Heart right ventricle (tissue), 16 donors: Measurements from ENCODE around the gene RSPH3. TPM values are rescaled to one million over a fixed set of nuclear protein-coding genes. Genes with fewer than 3 reads are reported as not detected.

Experiments
- ATAC-seq, 8 donors: fragments of 200-7000 bp; cut with Tn5 transposase; one replicate each; pipeline ENCODE4 v1.9.1; 2020; ENCODE audit warnings: mild to moderate bottlenecking in 8 of 8, moderate library complexity in 8 of 8, moderate number of reproducible peaks in 1 of 8
- DNase-seq, 2 donors: peaks; one replicate each; pipeline ENCODE4 v3.0.0-alpha.2; 2020
- H3K27ac ChIP-seq, 10 donors: fragments of 200-600 bp; sonication (generic) in 2 of 10; one replicate each; pipeline versions ENCODE4 v1.5.0 to v1.8.0; 2020 to 2022; ENCODE audit warnings: mild to moderate bottlenecking in 3 of 10
- H3K27me3 ChIP-seq, 7 donors: fragments of 200-600 bp; one replicate each; pipeline ENCODE4 v1.8.0; 2021 to 2022; ENCODE audit warnings: mild to moderate bottlenecking in 2 of 7
- H3K36me3 ChIP-seq, 9 donors: fragments of 200-600 bp; sonication (generic) in 1 of 9; one replicate each; pipeline versions ENCODE4 v1.5.0 to v1.8.0; 2020 to 2022; ENCODE audit warnings: mild to moderate bottlenecking in 2 of 9
- H3K4me1 ChIP-seq, 9 donors: fragments of 200-600 bp; sonication (generic) in 1 of 9; one replicate each; pipeline versions ENCODE4 v1.5.0 to v1.8.0; 2020 to 2022; ENCODE audit warnings: mild to moderate bottlenecking in 4 of 9
- H3K4me3 ChIP-seq, 10 donors: fragments of 200-600 bp; sonication (generic) in 2 of 10; one replicate each; pipeline versions ENCODE4 v1.5.0 to v1.8.0; 2020 to 2022; ENCODE audit warnings: mild to moderate bottlenecking in 7 of 10, moderate library complexity in 2 of 10
- H3K9me3 ChIP-seq, 11 donors: fragments of 200-600 bp in 10 of 11; sonication (generic) in 2 of 11; one replicate each; pipeline versions ENCODE4 v1.5.0 to v1.8.0; 2013 to 2022; ENCODE audit warnings: mild to moderate bottlenecking in 2 of 11, control low read depth in 1 of 11, moderate library complexity in 1 of 11
- CTCF ChIP-seq, 9 donors: fragments of 200-600 bp; sonication (generic) in 2 of 9; IDR thresholded peaks; one replicate each; pipeline versions ENCODE4 v1.5.0 to v1.8.0; 2021 to 2022; ENCODE audit warnings: antibody characterized with exemption in 9 of 9, mild to moderate bottlenecking in 5 of 9, moderate library complexity in 1 of 9
- WGBS, 2 donors: extraction: QIAGEN DNeasy Blood & Tissue Kit; methylation state at CpG; one replicate each; pipeline ENCODE4 v1.1.7; 2013; ENCODE audit warnings: inconsistent platforms in 1 of 2; 5-methylcytosine and 5-hydroxymethylcytosine counted together
- intact Hi-C, 10 donors: fragments of 100-400 bp; cut with DNase I; formaldehyde crosslinking; loops; one replicate each; pipeline versions ENCODE4 v1.11.1 to v1.14.2; 2022
- polyA plus RNA-seq, 2 donors: library from polyadenylated mRNA; stranded (reverse); fragments of 200-250 nt; gene quantifications; one replicate each; pipeline ENCODE4 v1.2.3, GENCODE V29; 2013
- total RNA-seq, 10 donors: library from RNA; stranded (reverse); fragmentation: NEBNext Ultra II Directional in 3 of 10; extraction: Animal tissue kit (Norgen Biotek cat#: 25700) in 3 of 10; gene quantifications; one replicate each; pipeline versions ENCODE4 v1.2.1 to v1.2.4, GENCODE V29; 2021 to 2023
- donor health status: Arrhythmogenic right ventricular cardiomyopathy.
- donor health status: ischemic (EF 13 %, LVEDD 7.1; RV severe dilation, severe dysfunction).
- donor health status: healthy with polysubstance abuse.
- donor health status: DM: no; HTN: yes; CAD: no.
- donor health status: DM: no; HTN: no; CAD: no.
- donor health status: ischemic (EF 25% LVEDD 6.9; RV normal size, moderate dysfunction).
- donor health status: ischemic (EF 25% LVEDD 5.7; RV mildly dilated, moderate dysfunction).
- donor health status: healthy.
- donor health status: DM: yes; HTN: yes; CAD: no.
- donor health status: Ischemic cardiomyopathy.
- donor health status: ischemic (EF 35%, LVEDD 5.7; RV mildly dilated, moderate dysfunction).
- donor health status: nonischemic (EF 11% LVEDD 7.7; RV severe dilation, severe dysfunction).
- donor health status: DM: yes; HTN: yes; CAD: no.
- donor health status: PGD.
- donor health status: ischemic (EF 29% LVEDD 5.4; RV normal size, mild dysfunction).
- donor health status: nonischemic (EF 23%, LVEDD 6.1; RV moderate dilation, normal function).

The RSPH3 gene
- total and polyA plus RNA-seq, 12 donors: 2.3 to 11.7 (median 10.1) TPM

DNA sequence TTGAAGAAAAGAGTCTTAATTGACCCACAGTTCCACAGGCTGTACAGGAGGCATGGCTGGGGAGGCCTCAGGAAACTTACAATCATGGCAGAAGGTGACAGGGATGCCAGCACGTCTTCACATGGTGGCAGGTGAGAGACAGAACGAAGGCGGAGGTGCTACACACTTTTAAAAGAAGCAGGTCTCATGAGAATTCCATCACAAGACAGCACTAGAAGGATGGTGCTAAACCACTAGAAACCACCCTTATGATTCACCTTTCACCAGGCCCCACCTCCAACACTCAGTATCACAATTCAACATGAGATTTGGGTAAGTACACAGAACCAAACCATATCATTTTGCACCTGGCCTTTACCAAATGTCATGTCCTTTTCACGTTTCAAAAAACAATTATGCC is 23.9 kb upstream of the RSPH3 start:
- whole genome bisulfite sequencing, 2 donors: 91 to 93% methylated on average over 4 of the region's 4 CpGs
- Histone ChIP-seq H3K9me3 (peaks cover 0 to 30% (median 12%) of the 10 kb centered on the region in 11 donors), H3K27me3 (no peaks in the 10 kb centered on the region), H3K4me1 (no peaks in the 10 kb centered on the region), H3K27ac (no peak overlapping the region), H3K4me3 (no peak overlapping the region), H3K36me3 (no peaks in the 10 kb centered on the region)
- DNase-seq (no peak), ATAC-seq (no peak)
- TF ChIP-seq CTCF (IDR thresholded peaks at IDR 0.05): no peak
- intact Hi-C loops: no loop called here

GRCh38 chr6:159020011-159020410 is 20.0 kb upstream of the RSPH3 start:
- H3K4me3 ChIP-seq: no peak overlapping the region
- DNase-seq (no peak), ATAC-seq (no peak)
- H3K36me3 ChIP-seq: no peaks in the 10 kb centered on the region
- intact Hi-C loops: no loop called here
- no peaks in the 10 kb centered on the region for H3K4me1 ChIP-seq
- no peaks in the 10 kb centered on the region for H3K27me3 ChIP-seq
- TF ChIP-seq CTCF (IDR thresholded peaks at IDR 0.05): no peak
- 94 to 98% methylated on average over 2 of the region's 2 CpGs for WGBS, 2 donors
- H3K9me3 ChIP-seq: peaks cover 0 to 24% (median 5%) of the 10 kb centered on the region in 11 donors
- H3K27ac ChIP-seq: no peak overlapping the region

DNA sequence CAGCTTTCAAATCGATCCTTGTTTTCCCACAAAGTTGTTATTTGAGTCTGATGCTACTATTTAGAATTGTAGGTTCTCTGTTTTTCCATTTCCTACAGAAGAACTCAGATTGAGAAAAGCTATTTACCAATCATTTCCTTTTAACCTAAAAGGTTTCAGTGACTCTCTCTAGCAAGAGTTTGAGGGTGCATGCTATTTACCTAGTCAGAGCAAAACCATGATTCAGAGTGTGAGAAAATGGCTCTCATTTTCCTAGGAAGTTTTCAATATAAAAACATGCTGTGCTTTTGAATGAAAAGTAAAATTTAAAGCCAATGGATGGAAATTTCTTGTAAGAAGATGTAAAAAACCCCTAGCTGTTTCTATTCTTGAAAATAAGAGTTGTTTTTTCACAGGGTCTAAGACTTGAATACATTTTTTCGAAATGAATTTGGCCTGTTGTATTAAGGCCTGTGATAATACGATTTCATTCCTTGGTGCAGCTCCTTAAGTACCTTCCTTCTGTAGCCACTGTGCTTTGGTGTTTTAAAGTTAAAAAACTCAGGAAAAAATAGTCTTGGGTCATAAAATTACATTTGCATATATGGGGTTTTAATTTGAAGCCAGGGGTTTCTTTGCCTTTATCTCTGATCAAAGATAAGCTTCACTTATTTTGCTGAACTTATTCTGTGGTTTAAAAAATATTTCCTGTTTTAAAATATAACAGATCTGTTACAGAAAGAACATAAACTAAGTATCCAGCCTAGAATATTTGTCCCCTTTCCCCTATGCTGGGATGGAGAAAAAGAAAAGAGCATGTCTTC is 18.0 kb upstream of the RSPH3 start:
- no peak for TF ChIP-seq CTCF (IDR thresholded peaks at IDR 0.05)
- peaks cover 0 to 10% (median 3%) of the 10 kb centered on the region in 11 donors for H3K9me3 ChIP-seq
- intact Hi-C loops: no loop called here
- peaks cover 0 to 8% (median 0%) of the 10 kb centered on the region in 9 donors for H3K4me1 ChIP-seq
- ATAC-seq: no peak
- H3K27ac ChIP-seq: no peak overlapping the region
- DNase-seq: no peak
- no peaks in the 10 kb centered on the region for H3K27me3 ChIP-seq
- WGBS, 2 donors: 76 to 83% methylated on average over 3 of the region's 3 CpGs
- no peak overlapping the region for H3K4me3 ChIP-seq
- H3K36me3 ChIP-seq: no peaks in the 10 kb centered on the region

DNA sequence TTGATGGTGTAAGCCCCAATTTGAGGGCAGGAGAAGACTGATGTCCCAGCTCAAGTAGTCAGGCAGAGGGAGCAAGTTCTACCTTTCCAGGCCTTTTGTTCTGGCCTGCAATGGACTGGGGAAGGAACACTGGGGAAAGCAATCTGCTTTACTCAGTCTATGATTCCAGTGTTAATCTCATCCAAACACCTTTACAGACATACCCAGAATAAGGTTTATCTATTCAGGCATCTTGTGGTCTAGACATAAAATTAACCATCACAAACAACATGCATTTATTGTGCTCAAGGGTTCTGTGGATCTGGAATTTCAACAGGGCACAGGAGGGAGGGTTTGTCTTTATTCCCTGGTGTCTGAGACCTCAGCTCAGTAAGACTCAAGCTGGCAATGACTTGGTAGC is 14.4 kb upstream of the RSPH3 start:
- H3K4me3 ChIP-seq: no peak overlapping the region
- no peak overlapping the region for H3K27ac ChIP-seq
- intact Hi-C loops: loop anchor here in 1 of 10 donors (5.0 kb wide), 1 partner anchor 123 kb away; no protein-coding TSS in a partner anchor
- peaks cover 0 to 10% (median 3%) of the 10 kb centered on the region in 11 donors for H3K9me3 ChIP-seq
- no peaks in the 10 kb centered on the region for H3K27me3 ChIP-seq
- TF ChIP-seq CTCF (IDR thresholded peaks at IDR 0.05): no peak
- no peaks in the 10 kb centered on the region for H3K36me3 ChIP-seq
- ATAC-seq: no peak
- no peak for DNase-seq
- peaks cover 0 to 14% (median 0%) of the 10 kb centered on the region in 9 donors for H3K4me1 ChIP-seq
